Spleen (tissue), 11 donors: ENCODE measurements around the gene MYO18B. TPM values are rescaled to one million over a fixed set of nuclear protein-coding genes. Genes with fewer than 3 reads are reported as not detected.

Experiments
- DNase-seq: peaks from one replicate; pipeline ENCODE4 v3.0.0-alpha.2; 2020
- H3K27ac ChIP-seq, 8 donors: fragments of 200-600 bp; sonication (generic) in 7 of 8; 1 replicate in 4 of 8; 2 replicates in 4 of 8; pipeline versions ENCODE4 v1.5.0 to v1.8.0; 2016 to 2021; ENCODE audit warnings: inconsistent platforms in 4 of 8, mild to moderate bottlenecking in 4 of 8, moderate library complexity in 1 of 8
- H3K27me3 ChIP-seq, 7 donors: fragments of 200-600 bp; sonication (generic) in 6 of 7; replicated peaks in 1 of 7; 1 replicate in 4 of 7; 2 replicates in 3 of 7; pipeline versions ENCODE4 v1.5.0 to v1.8.0; 2016 to 2021; ENCODE audit warnings: inconsistent platforms in 3 of 7, mild to moderate bottlenecking in 1 of 7
- H3K36me3 ChIP-seq, 6 donors: fragments of 200-600 bp; sonication (generic) in 5 of 6; 1 replicate in 4 of 6; 2 replicates in 2 of 6; pipeline versions ENCODE4 v1.5.0 to v1.8.0; 2016 to 2021; ENCODE audit warnings: inconsistent platforms in 2 of 6
- H3K4me1 ChIP-seq, 6 donors: fragments of 200-600 bp; sonication (generic) in 5 of 6; 1 replicate in 3 of 6; 2 replicates in 3 of 6; pipeline versions ENCODE4 v1.5.0 to v1.8.0; 2016 to 2021; ENCODE audit warnings: inconsistent platforms in 3 of 6
- H3K4me3 ChIP-seq, 8 donors: fragments of 200-600 bp; sonication (generic) in 7 of 8; 1 replicate in 4 of 8; 2 replicates in 4 of 8; pipeline versions ENCODE4 v1.5.0 to v1.8.0; 2016 to 2021; ENCODE audit warnings: inconsistent platforms in 4 of 8, mild to moderate bottlenecking in 4 of 8, moderate library complexity in 2 of 8
- H3K9me3 ChIP-seq, 8 donors: fragments of 200-600 bp; sonication (generic) in 7 of 8; 1 replicate in 4 of 8; 2 replicates in 4 of 8; pipeline versions ENCODE4 v1.5.0 to v1.8.0; 2016 to 2021; ENCODE audit warnings: inconsistent platforms in 4 of 8
- POLR2A ChIP-seq, 3 donors: fragments of 450-650 bp; IDR thresholded peaks; one replicate each; pipeline ENCODE4 v1.5.1; 2017; ENCODE audit warnings: antibody characterized with exemption in 3 of 3, mild to moderate bottlenecking in 1 of 3
- POLR2AphosphoS5 ChIP-seq, 3 donors: sonication (generic); formaldehyde crosslinking; IDR thresholded peaks; one replicate each; pipeline ENCODE4 v1.5.1; 2017; ENCODE audit warnings: antibody characterized with exemption in 3 of 3
- WGBS, 5 donors: extraction: QIAGEN DNeasy Blood & Tissue Kit in 3 of 5; methylation state at CpG; one replicate each; pipeline versions ENCODE4 v1.1.5 to v1.1.7; 2013 to 2018; 5-methylcytosine and 5-hydroxymethylcytosine counted together
- intact Hi-C: fragments of 100-400 bp; cut with DNase I; formaldehyde crosslinking; loops from one replicate; pipeline ENCODE4 v1.15.0; 2023; ENCODE audit warnings: low total_unique reads
- polyA plus RNA-seq, 3 donors: library from polyadenylated mRNA; stranded (reverse); fragments of 200-250 nt; gene quantifications; one replicate each; pipeline ENCODE4 v1.2.1, GENCODE V29; 2013
- total RNA-seq, 7 donors: library from RNA; depleted of rRNA in 3 of 7; stranded (reverse); fragments of >200 nt in 3 of 7; fragmentation: NEBNext Ultra II Directional in 4 of 7; extraction: Animal tissue kit (Norgen Biotek cat#: 25700) in 4 of 7; gene quantifications; one replicate each; pipeline versions ENCODE4 v1.1.0 to v1.2.1, GENCODE V29; 2016 to 2021
- TF ChIP-seq, protein P1 (sequence below), 11 experiments: fragments of 200-600 bp in 7 of 11; fragments of 450-650 bp in 4 of 11; sonication (generic) in 4 of 11; IDR thresholded peaks in 8 of 11; conservative IDR thresholded peaks in 3 of 11; 1 replicate in 7 of 11; 2 replicates in 4 of 11; pipeline versions ENCODE4 v1.4.0 to v1.8.0; 2016 to 2021; ENCODE audit warnings: antibody characterized with exemption in 11 of 11, inconsistent platforms in 4 of 11, mild to moderate bottlenecking in 1 of 11
- donor health status: healthy with polysubstance abuse.
- donor health status: DM: no; HTN: no; CAD: no; lungs with moderate emphysema.
- donor health status: DM: no; HTN: no; CAD: no.
- donor health status: Bipolar disorder and iron deficiency.
- donor health status: healthy.
- donor health status: DM: no; HTN: no; CAD: no.
- donor health status: DM: yes; HTN: yes; CAD: no.

The MYO18B gene
- total and polyA plus RNA-seq, 10 donors = under 0.01 to 0.79 (median 0.12) TPM

DNA sequence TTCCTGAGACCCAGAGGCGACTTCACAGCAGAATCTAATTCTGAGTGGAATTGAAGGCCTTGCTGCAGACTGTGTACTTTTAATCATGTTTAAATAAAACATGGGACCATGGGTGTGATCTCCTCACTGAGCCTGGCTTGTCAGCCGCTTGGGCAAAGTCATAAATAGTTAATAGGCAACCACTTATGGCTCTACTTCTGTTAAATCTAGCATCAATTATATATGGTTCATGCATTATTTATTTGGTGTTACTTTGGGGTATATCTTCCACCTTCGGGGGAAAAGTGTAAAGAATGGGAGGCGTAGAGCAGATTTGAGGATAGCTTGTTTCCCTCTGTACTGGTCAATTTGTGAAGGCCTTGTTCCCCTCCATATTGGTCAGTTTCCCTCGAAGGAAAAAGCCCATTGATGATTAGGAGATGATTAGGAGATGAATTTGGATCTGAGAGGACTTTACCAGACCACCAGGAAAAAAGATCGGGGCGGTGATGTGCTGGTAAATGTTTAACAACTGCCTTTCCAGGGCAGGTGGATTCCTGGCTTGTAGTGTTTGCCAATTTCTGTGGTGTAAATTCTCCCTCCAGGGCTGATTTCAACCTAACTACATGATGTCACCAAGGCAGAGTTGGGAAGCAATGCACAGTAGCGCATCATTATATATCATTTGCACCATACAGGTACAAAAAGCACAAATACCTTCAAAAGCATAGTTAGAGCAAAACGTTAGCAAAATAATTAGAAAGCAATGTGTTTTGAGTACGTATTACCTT, 223.2 kb downstream of the MYO18B start:
- Histone ChIP-seq H3K4me3 (no peak overlapping the region), H3K27ac (no peak overlapping the region), H3K36me3 (no peaks in the 10 kb centered on the region), H3K9me3 (peaks cover 0 to 6% (median 0%) of the 10 kb centered on the region in 8 donors), H3K4me1 (no peaks in the 10 kb centered on the region), H3K27me3 (peaks cover 0 to 52% (median 5%) of the 10 kb centered on the region in 7 donors)
- no peak for TF ChIP-seq POLR2AphosphoS5 (IDR thresholded peaks at IDR 0.05)
- TF ChIP-seq, protein P1, sequence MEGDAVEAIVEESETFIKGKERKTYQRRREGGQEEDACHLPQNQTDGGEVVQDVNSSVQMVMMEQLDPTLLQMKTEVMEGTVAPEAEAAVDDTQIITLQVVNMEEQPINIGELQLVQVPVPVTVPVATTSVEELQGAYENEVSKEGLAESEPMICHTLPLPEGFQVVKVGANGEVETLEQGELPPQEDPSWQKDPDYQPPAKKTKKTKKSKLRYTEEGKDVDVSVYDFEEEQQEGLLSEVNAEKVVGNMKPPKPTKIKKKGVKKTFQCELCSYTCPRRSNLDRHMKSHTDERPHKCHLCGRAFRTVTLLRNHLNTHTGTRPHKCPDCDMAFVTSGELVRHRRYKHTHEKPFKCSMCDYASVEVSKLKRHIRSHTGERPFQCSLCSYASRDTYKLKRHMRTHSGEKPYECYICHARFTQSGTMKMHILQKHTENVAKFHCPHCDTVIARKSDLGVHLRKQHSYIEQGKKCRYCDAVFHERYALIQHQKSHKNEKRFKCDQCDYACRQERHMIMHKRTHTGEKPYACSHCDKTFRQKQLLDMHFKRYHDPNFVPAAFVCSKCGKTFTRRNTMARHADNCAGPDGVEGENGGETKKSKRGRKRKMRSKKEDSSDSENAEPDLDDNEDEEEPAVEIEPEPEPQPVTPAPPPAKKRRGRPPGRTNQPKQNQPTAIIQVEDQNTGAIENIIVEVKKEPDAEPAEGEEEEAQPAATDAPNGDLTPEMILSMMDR (IDR thresholded peaks at IDR 0.05 in 8 of 11, conservative IDR thresholded peaks at IDR 0.05 in 3 of 11) = no peak
- TF ChIP-seq POLR2A (IDR thresholded peaks at IDR 0.05) = no peak
- 85 to 92% (median 86%) methylated on average over 10 of the region's 10 CpGs for WGBS, 5 donors
- intact Hi-C loops = no loop called here
- DNase-seq = no peak

DNA sequence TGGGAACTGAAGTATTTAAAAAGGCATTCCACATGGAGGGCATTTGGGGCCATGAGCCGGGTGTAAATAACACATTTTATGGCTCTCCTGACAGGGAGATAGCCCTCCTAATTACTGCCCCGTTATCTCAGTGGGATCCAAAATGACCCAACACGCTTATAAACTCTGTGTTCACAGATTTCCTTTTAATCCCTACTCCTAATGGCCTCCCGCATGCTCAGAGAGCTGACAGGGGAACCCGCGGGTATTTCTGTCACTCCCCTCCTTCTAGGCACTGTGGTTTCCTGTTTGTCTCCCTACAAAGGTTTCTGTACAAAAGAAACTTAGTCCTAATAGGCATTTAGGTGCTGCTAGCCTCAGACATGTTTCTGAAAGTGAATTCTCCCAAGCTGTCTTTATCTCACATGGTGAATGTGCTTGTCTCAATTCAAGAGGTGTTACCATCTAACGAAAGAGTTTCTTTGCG, 224.5 kb downstream of the MYO18B start:
- peaks cover 0 to 62% (median 5%) of the 10 kb centered on the region in 7 donors for H3K27me3 ChIP-seq
- intact Hi-C loops = no loop called here
- H3K9me3 ChIP-seq = peaks cover 0 to 6% (median 0%) of the 10 kb centered on the region in 8 donors
- H3K27ac ChIP-seq = no peak overlapping the region
- no peak for DNase-seq
- TF ChIP-seq POLR2A (IDR thresholded peaks at IDR 0.05) (no peak), POLR2AphosphoS5 (IDR thresholded peaks at IDR 0.05) (no peak)
- TF ChIP-seq, protein P1 (IDR thresholded peaks at IDR 0.05 in 8 of 11, conservative IDR thresholded peaks at IDR 0.05 in 3 of 11) = no peak
- H3K4me1 ChIP-seq = no peaks in the 10 kb centered on the region
- WGBS, 5 donors = 5 to 12% (median 11%) methylated on average over 8 of the region's 8 CpGs
- H3K36me3 ChIP-seq = no peaks in the 10 kb centered on the region
- H3K4me3 ChIP-seq = no peak overlapping the region

DNA sequence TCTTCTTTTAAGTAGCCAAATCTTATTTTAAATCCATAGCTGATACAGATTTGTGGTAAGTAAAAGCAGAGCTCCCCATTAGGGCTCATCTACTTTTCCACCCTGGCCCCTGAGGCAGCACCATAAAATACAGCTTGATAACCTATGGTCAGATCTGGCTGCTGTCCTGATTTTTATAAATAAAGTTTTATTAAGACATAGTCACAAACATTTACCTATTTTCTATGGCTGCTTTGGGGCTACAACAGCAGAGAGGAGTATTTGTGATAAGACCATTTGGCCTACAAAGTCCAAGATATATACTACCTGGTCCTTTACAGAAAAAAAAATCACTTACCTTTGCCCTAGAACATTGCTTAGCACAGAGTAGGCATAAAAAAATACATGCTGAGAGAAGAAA, 227.3 kb downstream of the MYO18B start:
- DNase-seq = no peak
- Histone ChIP-seq H3K4me3 (no peak overlapping the region), H3K4me1 (no peaks in the 10 kb centered on the region), H3K27me3 (peaks cover 0 to 64% (median 5%) of the 10 kb centered on the region in 7 donors), H3K27ac (no peak overlapping the region), H3K36me3 (no peaks in the 10 kb centered on the region), H3K9me3 (no peaks in the 10 kb centered on the region)
- TF ChIP-seq POLR2AphosphoS5 (IDR thresholded peaks at IDR 0.05) (no peak), POLR2A (IDR thresholded peaks at IDR 0.05) (no peak)
- TF ChIP-seq, protein P1 (IDR thresholded peaks at IDR 0.05 in 8 of 11, conservative IDR thresholded peaks at IDR 0.05 in 3 of 11) = no peak
- intact Hi-C loops = no loop called here

DNA sequence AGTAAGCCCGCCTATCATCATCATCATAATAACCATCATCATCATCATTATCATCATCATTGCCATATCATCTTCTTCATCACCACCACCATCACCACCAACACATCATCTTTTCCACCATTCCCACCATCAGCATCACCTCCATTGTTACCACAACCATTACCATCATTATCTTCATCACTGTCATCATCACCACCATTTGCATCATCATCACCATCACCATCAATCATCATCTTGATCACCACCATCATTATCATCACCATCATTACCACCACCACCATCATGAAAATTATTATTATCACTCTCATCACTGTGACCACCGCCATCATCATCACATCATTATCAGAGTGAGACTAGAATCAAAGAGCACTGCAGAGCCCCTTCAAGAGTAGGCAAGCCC, 227.9 kb downstream of the MYO18B start:
- DNase-seq = no peak
- Histone ChIP-seq H3K4me1 (no peaks in the 10 kb centered on the region), H3K9me3 (no peaks in the 10 kb centered on the region), H3K4me3 (no peak overlapping the region), H3K27me3 (peaks cover 0 to 58% (median 5%) of the 10 kb centered on the region in 7 donors), H3K36me3 (no peaks in the 10 kb centered on the region), H3K27ac (no peak overlapping the region)
- TF ChIP-seq, protein P1 (IDR thresholded peaks at IDR 0.05 in 8 of 11, conservative IDR thresholded peaks at IDR 0.05 in 3 of 11) = no peak
- no peak for TF ChIP-seq POLR2A (IDR thresholded peaks at IDR 0.05)
- TF ChIP-seq POLR2AphosphoS5 (IDR thresholded peaks at IDR 0.05) = no peak
- WGBS, 5 donors = 76 to 83% (median 81%) methylated on average over 2 of the region's 2 CpGs
- intact Hi-C loops = no loop called here
